T-helper 2 cell treated with Interferon-gamma antibody and Interleukin-4, amounts not matched to agents 5 μg/mL and 100 μg/mL, for 36 hours (primary cell): ENCODE measurements around the gene SGIP1.

Experiments used
- DNase-seq: peaks from one replicate; pipeline ENCODE4 v3.0.0; 2021; ENCODE audit warnings: low spot score
- H3K27ac Mint-ChIP-seq: one replicate; pipeline ENCODE4 v1.8.0; 2021; ENCODE audit warnings: mild to moderate bottlenecking, mixed read lengths
- H3K27me3 Mint-ChIP-seq: one replicate; pipeline ENCODE4 v1.8.0; 2021; ENCODE audit warnings: low read depth, mixed read lengths
- H3K36me3 Mint-ChIP-seq: one replicate; pipeline ENCODE4 v1.8.0; 2021; ENCODE audit warnings: low read depth, mixed read lengths
- H3K4me1 Mint-ChIP-seq: one replicate; pipeline ENCODE4 v1.8.0; 2021; ENCODE audit warnings: low read depth, mixed read lengths
- H3K4me3 Mint-ChIP-seq: one replicate; pipeline ENCODE4 v1.8.0; 2022; ENCODE audit warnings: mild to moderate bottlenecking, moderate library complexity, mixed read lengths
- H3K9me3 Mint-ChIP-seq: one replicate; pipeline ENCODE4 v1.8.0; 2021; ENCODE audit warnings: mixed read lengths

Gene SGIP1

GRCh38 chr1:66528580-66528979, 5.4 kb upstream of the SGIP1 start:
- Mint-ChIP-seq H3K27me3 (peaks cover 30% of the 10 kb centered on the region), H3K27ac (no peak overlapping the region), H3K36me3 (no peaks in the 10 kb centered on the region), H3K9me3 (no peaks in the 10 kb centered on the region), H3K4me1 (peaks cover 5% of the 10 kb centered on the region), H3K4me3 (no peak overlapping the region)
- no peak for DNase-seq

- Mint-ChIP-seq H3K4me1 (peaks cover 5% of the 10 kb centered on the region), H3K9me3 (no peaks in the 10 kb centered on the region), H3K36me3 (no peaks in the 10 kb centered on the region), H3K27me3 (peaks cover 60% of the 10 kb centered on the region), H3K4me3 (no peak overlapping the region), H3K27ac (no peak overlapping the region)
- no peak for DNase-seq
Observed at GRCh38 chr1:66532214-66532613, 1.7 kb upstream of the SGIP1 start.

GRCh38 chr1:66532798-66533783, 862 bp upstream of the SGIP1 start:
- Mint-ChIP-seq H3K9me3 (no peaks in the 10 kb centered on the region), H3K27ac (no peak overlapping the region)
- no peak for DNase-seq

GRCh38 chr1:66535061-66535460, 1.1 kb downstream of the SGIP1 start:
- Mint-ChIP-seq H3K4me1 (peaks cover 5% of the 10 kb centered on the region), H3K9me3 (no peaks in the 10 kb centered on the region), H3K4me3 (no peak overlapping the region), H3K36me3 (no peaks in the 10 kb centered on the region), H3K27me3 (peaks cover 68% of the 10 kb centered on the region), H3K27ac (no peak overlapping the region)
- no peak for DNase-seq

More at GRCh38 chr1:66532798-66533783, 862 bp upstream of the SGIP1 start:
- H3K4me1 Mint-ChIP-seq: peaks cover 5% of the 10 kb centered on the region
- peaks cover 60% of the 10 kb centered on the region for H3K27me3 Mint-ChIP-seq
- H3K36me3 Mint-ChIP-seq: no peaks in the 10 kb centered on the region
- H3K4me3 Mint-ChIP-seq: peak overlapping the region; percentile 64

- Mint-ChIP-seq H3K27ac (no peak overlapping the region), H3K36me3 (no peaks in the 10 kb centered on the region), H3K27me3 (peaks cover 69% of the 10 kb centered on the region), H3K4me3 (no peak overlapping the region), H3K9me3 (no peaks in the 10 kb centered on the region), H3K4me1 (peaks cover 5% of the 10 kb centered on the region)
- DNase-seq: no peak
Observed at GRCh38 chr1:66535853-66536252, 1.9 kb downstream of the SGIP1 start.

- Mint-ChIP-seq H3K27ac (no peak overlapping the region), H3K27me3 (peaks cover 53% of the 10 kb centered on the region), H3K4me1 (peaks cover 3% of the 10 kb centered on the region), H3K9me3 (no peaks in the 10 kb centered on the region), H3K4me3 (no peak overlapping the region), H3K36me3 (no peaks in the 10 kb centered on the region)
- DNase-seq: no peak
Observed at GRCh38 chr1:66537718-66538117, 3.8 kb downstream of the SGIP1 start.

GRCh38 chr1:66539491-66539890, 5.5 kb downstream of the SGIP1 start:
- Mint-ChIP-seq H3K27me3 (peaks cover 36% of the 10 kb centered on the region), H3K9me3 (no peaks in the 10 kb centered on the region), H3K27ac (no peak overlapping the region), H3K36me3 (no peaks in the 10 kb centered on the region), H3K4me1 (no peaks in the 10 kb centered on the region), H3K4me3 (no peak overlapping the region)
- no peak for DNase-seq

GRCh38 chr1:66540434-66541032, 6.6 kb downstream of the SGIP1 start:
- DNase-seq: no peak
- Mint-ChIP-seq H3K4me3 (no peak overlapping the region), H3K9me3 (no peaks in the 10 kb centered on the region), H3K4me1 (no peaks in the 10 kb centered on the region), H3K27me3 (peaks cover 26% of the 10 kb centered on the region), H3K36me3 (no peaks in the 10 kb centered on the region), H3K27ac (no peak overlapping the region)

GRCh38 chr1:66542314-66542713, 8.4 kb downstream of the SGIP1 start:
- H3K36me3 Mint-ChIP-seq: no peaks in the 10 kb centered on the region
- H3K27me3 Mint-ChIP-seq: peaks cover 15% of the 10 kb centered on the region
- DNase-seq: no peak
- no peak overlapping the region for H3K4me3 Mint-ChIP-seq
- H3K27ac Mint-ChIP-seq: no peak overlapping the region
- H3K4me1 Mint-ChIP-seq: no peaks in the 10 kb centered on the region
- no peaks in the 10 kb centered on the region for H3K9me3 Mint-ChIP-seq

GRCh38 chr1:66542811-66543767, 9.1 kb downstream of the SGIP1 start:
- H3K27me3 Mint-ChIP-seq: peaks cover 15% of the 10 kb centered on the region
- DNase-seq: no peak
- H3K4me3 Mint-ChIP-seq: no peak overlapping the region

GRCh38 chr1:66546047-66546810, 12.3 kb downstream of the SGIP1 start:
- peaks cover 2% of the 10 kb centered on the region for H3K27me3 Mint-ChIP-seq
- no peak for DNase-seq
- no peaks in the 10 kb centered on the region for H3K9me3 Mint-ChIP-seq
- no peaks in the 10 kb centered on the region for H3K36me3 Mint-ChIP-seq
- no peaks in the 10 kb centered on the region for H3K4me1 Mint-ChIP-seq
- no peak overlapping the region for H3K4me3 Mint-ChIP-seq
- H3K27ac Mint-ChIP-seq: no peak overlapping the region

More at GRCh38 chr1:66542811-66543767, 9.1 kb downstream of the SGIP1 start:
- Mint-ChIP-seq H3K27ac (no peak overlapping the region), H3K9me3 (no peaks in the 10 kb centered on the region), H3K4me1 (no peaks in the 10 kb centered on the region), H3K36me3 (no peaks in the 10 kb centered on the region)

- no peaks in the 10 kb centered on the region for H3K36me3 Mint-ChIP-seq
- H3K27ac Mint-ChIP-seq: no peak overlapping the region
- H3K4me1 Mint-ChIP-seq: no peaks in the 10 kb centered on the region
- DNase-seq: no peak
- peaks cover 4% of the 10 kb centered on the region for H3K27me3 Mint-ChIP-seq
- H3K9me3 Mint-ChIP-seq: no peaks in the 10 kb centered on the region
- no peak overlapping the region for H3K4me3 Mint-ChIP-seq
Observed at GRCh38 chr1:66549017-66549416, 15.1 kb downstream of the SGIP1 start.

- Mint-ChIP-seq H3K27ac (no peak overlapping the region), H3K36me3 (no peaks in the 10 kb centered on the region), H3K27me3 (peaks cover 4% of the 10 kb centered on the region), H3K4me3 (no peak overlapping the region), H3K4me1 (no peaks in the 10 kb centered on the region), H3K9me3 (no peaks in the 10 kb centered on the region)
- no peak for DNase-seq
Observed at GRCh38 chr1:66550243-66550642, 16.3 kb downstream of the SGIP1 start.
